Measurements from ENCODE around the gene ASPA. TPM values are rescaled to one million over a fixed set of nuclear protein-coding genes. Genes with fewer than 3 reads are reported as not detected.

Gene ASPA
- total and polyA plus RNA-seq, 2 donors from 2014 or later: 5.1 to 24.2 TPM

- TF ChIP-seq CTCF (IDR thresholded peaks at IDR 0.05; ENCODE audit: borderline replicate concordance, extremely low read depth, insufficient read depth): no peak
- Histone ChIP-seq H3K4me3 (ENCODE audit: low read length in 3 of 3) (peak overlapping the region in 1 of 3 donors; percentile 92), H3K9me3 (ENCODE audit: control insufficient read depth in 2 of 3, insufficient read depth in 1 of 3, low read length in 3 of 3) (no peaks in the 10 kb centered on the region), H3K4me1 (ENCODE audit: control insufficient read depth in 2 of 3, insufficient read depth in 2 of 3, low read depth in 1 of 3, low read length in 3 of 3) (peaks cover 4 to 9% (median 7%) of the 10 kb centered on the region in 3 donors), H3K36me3 (ENCODE audit: control insufficient read depth in 2 of 3, insufficient read depth in 3 of 3, low read length in 3 of 3) (no peaks in the 10 kb centered on the region), H3K9ac (ENCODE audit: low read length in 3 of 3) (peak overlapping the region in 1 of 3 donors; percentile 72), H3K27ac (ENCODE audit: low read depth in 2 of 2, low read length in 2 of 2) (peak overlapping the region; percentile 45 to 83), H3K27me3 (ENCODE audit: control insufficient read depth, insufficient read depth, low read length) (no peaks in the 10 kb centered on the region)
- intact Hi-C loops (cut with DNase I): no loop called here
- DNase-seq (peak in 2 of 5 donors; percentile 3 to 9), FAIRE-seq (no peak)
Measured at GRCh38 chr17:3475251-3475685, 529 bp upstream of the ASPA start.

DNA sequence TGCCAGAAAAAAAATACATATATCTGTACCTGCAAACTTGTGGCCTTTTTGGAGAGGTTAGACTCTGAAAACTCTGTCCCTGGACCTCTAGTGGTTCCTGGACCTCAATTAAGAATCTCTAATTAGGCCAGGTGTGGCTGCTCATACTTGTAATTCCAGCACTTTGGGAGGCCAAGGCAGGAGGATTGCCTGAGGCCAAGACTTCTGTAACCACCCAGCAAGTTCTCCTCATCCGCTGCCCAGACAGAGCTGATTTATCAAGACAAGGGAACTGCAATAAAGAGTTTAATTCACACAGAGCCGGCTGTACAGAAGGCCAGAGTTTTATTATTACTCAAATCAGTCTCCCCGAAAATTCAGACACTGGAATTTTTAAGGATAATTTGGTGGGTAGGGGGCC, 4.2 kb downstream of the ASPA start:
- Histone ChIP-seq H3K9me3 (ENCODE audit: control insufficient read depth in 2 of 3, insufficient read depth in 1 of 3, low read length in 3 of 3) (no peaks in the 10 kb centered on the region), H3K27ac (ENCODE audit: low read depth in 2 of 2, low read length in 2 of 2) (no peak overlapping the region), H3K36me3 (ENCODE audit: control insufficient read depth in 2 of 3, insufficient read depth in 3 of 3, low read length in 3 of 3) (no peaks in the 10 kb centered on the region), H3K4me1 (ENCODE audit: control insufficient read depth in 2 of 3, insufficient read depth in 2 of 3, low read depth in 1 of 3, low read length in 3 of 3) (peaks cover 2 to 7% (median 6%) of the 10 kb centered on the region in 3 donors), H3K9ac (ENCODE audit: low read length in 3 of 3) (no peak overlapping the region), H3K4me3 (ENCODE audit: low read length in 3 of 3) (no peak overlapping the region), H3K27me3 (ENCODE audit: control insufficient read depth, insufficient read depth, low read length) (no peaks in the 10 kb centered on the region)
- FAIRE-seq (no peak), DNase-seq (no peak)
- TF ChIP-seq CTCF (IDR thresholded peaks at IDR 0.05; ENCODE audit: borderline replicate concordance, extremely low read depth, insufficient read depth): no peak
- intact Hi-C loops (cut with DNase I): no loop called here

- Histone ChIP-seq H3K4me1 (ENCODE audit: control insufficient read depth in 2 of 3, insufficient read depth in 2 of 3, low read depth in 1 of 3, low read length in 3 of 3) (no peaks in the 10 kb centered on the region), H3K9ac (ENCODE audit: low read length in 3 of 3) (no peak overlapping the region), H3K4me3 (ENCODE audit: low read length in 3 of 3) (no peak overlapping the region), H3K9me3 (ENCODE audit: control insufficient read depth in 2 of 3, insufficient read depth in 1 of 3, low read length in 3 of 3) (no peaks in the 10 kb centered on the region), H3K36me3 (ENCODE audit: control insufficient read depth in 2 of 3, insufficient read depth in 3 of 3, low read length in 3 of 3) (no peaks in the 10 kb centered on the region), H3K27ac (ENCODE audit: low read depth in 2 of 2, low read length in 2 of 2) (no peak overlapping the region), H3K27me3 (ENCODE audit: control insufficient read depth, insufficient read depth, low read length) (no peaks in the 10 kb centered on the region)
- no peak for TF ChIP-seq CTCF (IDR thresholded peaks at IDR 0.05; ENCODE audit: borderline replicate concordance, extremely low read depth, insufficient read depth)
- no peak for DNase-seq
- intact Hi-C loops (cut with DNase I): no loop called here
- FAIRE-seq: no peak
Measured at GRCh38 chr17:3482852-3483251, 7.1 kb downstream of the ASPA start.

DNA sequence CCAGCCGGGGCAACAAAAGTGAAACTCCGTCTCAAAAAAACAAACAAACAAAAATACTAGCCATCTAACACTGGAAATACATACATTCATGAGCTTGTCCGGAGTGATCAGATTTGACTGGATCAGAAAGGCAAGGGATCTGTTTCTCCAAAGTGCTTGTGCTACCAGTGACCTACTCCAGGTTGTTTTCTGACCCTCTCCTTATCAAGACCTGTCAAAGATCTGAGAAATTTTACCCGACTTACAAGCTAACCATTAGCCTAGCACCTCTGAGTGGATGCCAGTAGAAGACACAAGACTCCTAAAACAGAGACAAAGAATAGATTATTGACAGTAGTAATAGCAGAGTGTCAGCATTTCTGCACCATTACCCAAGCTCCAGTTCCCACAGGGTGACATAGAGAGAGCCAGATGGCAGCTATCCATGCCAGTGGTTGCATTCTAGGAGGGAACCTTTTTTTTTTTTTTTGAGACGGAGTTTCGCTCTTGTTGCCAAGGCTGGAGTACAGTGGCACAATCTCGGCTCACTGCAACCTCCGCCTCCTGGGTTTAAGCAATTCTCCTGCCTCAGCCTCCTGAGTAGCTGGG, 9.8 kb downstream of the ASPA start:
- DNase-seq (no peak), FAIRE-seq (no peak)
- Histone ChIP-seq H3K4me1 (ENCODE audit: control insufficient read depth in 2 of 3, insufficient read depth in 2 of 3, low read depth in 1 of 3, low read length in 3 of 3) (no peaks in the 10 kb centered on the region), H3K27me3 (ENCODE audit: control insufficient read depth, insufficient read depth, low read length) (no peaks in the 10 kb centered on the region), H3K27ac (ENCODE audit: low read depth in 2 of 2, low read length in 2 of 2) (no peak overlapping the region), H3K36me3 (ENCODE audit: control insufficient read depth in 2 of 3, insufficient read depth in 3 of 3, low read length in 3 of 3) (peaks cover 0 to 8% (median 6%) of the 10 kb centered on the region in 3 donors), H3K4me3 (ENCODE audit: low read length in 3 of 3) (no peak overlapping the region), H3K9me3 (ENCODE audit: control insufficient read depth in 2 of 3, insufficient read depth in 1 of 3, low read length in 3 of 3) (no peaks in the 10 kb centered on the region), H3K9ac (ENCODE audit: low read length in 3 of 3) (no peak overlapping the region)
- intact Hi-C loops (cut with DNase I): no loop called here
- TF ChIP-seq CTCF (IDR thresholded peaks at IDR 0.05; ENCODE audit: borderline replicate concordance, extremely low read depth, insufficient read depth): no peak

All from kidney (tissue), 14 donors.